ENCODE data around the gene OSBPL6.
"Not testable (repeated sequence)": the region's sequence is repeated elsewhere in the genome, so short reads cannot be mapped to it uniquely, and the experiment has no call there.

Gene OSBPL6

GRCh38 chr2:178350051-178350450 is 155.7 kb downstream of the OSBPL6 start:
- no peak for DNase-seq (ENCODE audit: low read depth in 2 of 2)

DNA sequence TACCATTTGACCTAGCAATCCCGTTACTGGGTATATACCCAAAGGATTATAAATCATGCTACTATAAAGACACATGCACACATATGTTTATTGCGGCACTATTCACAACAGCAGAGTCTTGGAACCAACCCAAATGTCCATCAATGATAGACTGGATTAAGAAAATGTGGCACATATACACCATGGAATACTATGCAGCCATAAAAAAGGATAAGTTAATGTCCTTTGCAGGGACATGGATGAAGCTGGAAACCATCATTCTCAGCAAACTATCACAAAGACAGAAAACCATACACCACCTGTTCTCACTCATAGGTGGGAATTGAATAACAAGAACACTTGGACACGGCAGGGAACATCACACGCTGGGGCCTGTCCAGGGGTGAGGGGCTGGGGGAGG is 163.4 kb downstream of the OSBPL6 start:
- not testable (repeated sequence) for DNase-seq (ENCODE audit: low read depth in 2 of 2)

GRCh38 chr2:178359192-178359912 is 165.0 kb downstream of the OSBPL6 start:
- no peak for DNase-seq (ENCODE audit: low read depth in 2 of 2)

DNA sequence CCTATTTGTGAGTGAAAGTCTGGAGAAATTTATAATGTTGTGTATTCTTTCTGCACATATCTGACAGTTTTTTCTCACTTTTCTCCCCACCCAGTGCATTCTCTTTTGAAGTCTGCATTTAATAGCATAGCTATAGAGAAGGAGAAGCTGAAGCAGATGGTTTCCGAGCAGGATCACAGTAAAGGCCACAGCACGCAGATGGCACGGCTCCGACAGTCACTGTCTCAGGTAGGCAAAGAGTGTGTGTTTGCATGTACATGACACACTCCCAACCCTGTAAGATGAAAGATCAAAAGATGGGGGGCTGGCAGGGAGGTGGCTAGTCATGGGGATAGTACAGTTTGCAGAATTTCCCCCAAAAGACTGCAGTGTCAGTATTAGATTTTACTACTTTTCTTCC is 167.3 kb downstream of the OSBPL6 start:
- no peak for DNase-seq (ENCODE audit: low read depth in 2 of 2)

- no peak for DNase-seq (ENCODE audit: low read depth in 2 of 2)
Measured at GRCh38 chr2:178363252-178363651, 168.9 kb downstream of the OSBPL6 start.

DNA sequence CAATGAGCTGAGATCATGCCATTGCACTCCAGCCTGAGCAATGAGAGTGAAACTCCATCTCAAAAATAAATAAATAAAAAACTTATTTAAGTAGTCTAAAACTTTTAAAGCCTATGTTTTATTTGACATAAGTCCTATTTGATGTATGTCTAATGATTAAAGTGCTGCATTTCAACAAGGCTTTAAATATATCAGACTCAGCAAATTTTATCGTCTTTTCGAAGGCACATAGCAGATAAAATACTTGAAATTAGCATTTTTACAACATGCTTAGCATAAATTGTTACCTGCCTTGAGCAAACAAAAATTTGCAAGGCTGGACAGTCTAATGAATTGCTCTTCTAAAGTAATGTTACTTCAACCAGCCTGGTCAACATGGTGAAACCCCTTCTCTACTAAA is 170.8 kb downstream of the OSBPL6 start:
- DNase-seq (ENCODE audit: low read depth in 2 of 2): no peak

DNA sequence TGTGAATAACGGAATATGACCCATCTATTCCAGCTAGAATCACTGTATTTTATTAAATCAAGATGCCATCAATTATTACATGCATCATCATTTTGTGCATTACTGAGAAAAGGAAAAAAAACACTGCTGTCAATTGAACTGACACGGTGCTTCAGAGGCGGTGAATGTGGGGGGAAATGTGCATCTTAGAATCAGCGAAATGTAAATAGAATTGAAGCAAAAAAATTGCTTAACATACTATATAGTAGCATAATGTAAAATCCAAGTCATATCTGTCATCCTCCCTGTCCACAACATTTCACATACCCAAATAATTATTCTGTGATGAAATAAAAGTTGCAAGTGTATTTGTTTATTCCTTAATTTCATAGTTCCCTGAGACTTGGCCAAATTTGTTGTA is 172.1 kb downstream of the OSBPL6 start:
- DNase-seq (ENCODE audit: low read depth in 2 of 2): no peak

GRCh38 chr2:178367344-178367743 is 173.0 kb downstream of the OSBPL6 start:
- no peak for DNase-seq (ENCODE audit: low read depth in 2 of 2)

- no peak for DNase-seq (ENCODE audit: low read depth in 2 of 2)
Measured at GRCh38 chr2:178374865-178375264, 180.6 kb downstream of the OSBPL6 start.

- no peak for DNase-seq (ENCODE audit: low read depth in 2 of 2)
Measured at GRCh38 chr2:178377046-178377445, 182.7 kb downstream of the OSBPL6 start.

DNA sequence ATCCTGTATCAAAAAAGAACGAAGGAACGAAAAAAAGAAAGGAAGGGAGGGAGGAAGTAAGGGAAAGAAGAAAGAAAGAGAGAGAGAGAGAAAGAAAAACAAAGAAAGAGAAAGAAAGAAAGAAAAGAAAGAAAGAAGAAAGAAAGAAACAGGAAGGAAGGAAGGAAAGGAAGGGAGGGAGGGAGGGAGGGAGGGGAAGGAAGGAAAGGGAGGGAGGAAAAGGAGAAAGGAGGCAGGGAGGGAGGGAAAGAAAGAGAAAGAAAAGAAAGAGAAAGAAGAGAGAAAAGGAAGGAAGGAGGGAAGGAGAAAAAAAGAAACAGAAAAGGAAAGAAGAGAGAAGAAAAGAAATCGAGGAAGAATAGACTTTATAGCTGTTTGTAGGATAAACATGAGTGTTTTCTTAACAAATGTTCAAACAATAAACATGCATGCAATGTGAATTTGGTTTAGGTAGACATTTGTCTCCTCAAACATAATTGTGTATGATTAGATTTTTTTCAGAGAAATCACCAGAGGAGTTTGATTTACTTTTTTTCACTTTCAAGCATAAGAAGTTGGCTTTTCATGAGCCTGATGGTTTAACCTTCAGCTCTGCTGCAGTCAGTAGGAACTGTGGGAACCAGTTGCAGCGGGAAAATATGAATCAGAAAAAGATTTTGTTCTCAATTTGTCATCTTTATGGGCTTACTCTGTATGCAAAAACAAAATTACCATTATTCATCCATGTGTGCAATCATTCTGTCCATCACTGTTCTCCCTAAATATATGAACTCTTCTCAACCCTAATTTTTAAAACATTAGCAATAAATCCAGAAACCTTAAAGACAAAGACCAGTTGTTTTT is 185.1 kb downstream of the OSBPL6 start:
- DNase-seq (ENCODE audit: low read depth in 2 of 2): no peak

- DNase-seq (ENCODE audit: low read depth in 2 of 2): no peak
Measured at GRCh38 chr2:178380763-178381162, 186.5 kb downstream of the OSBPL6 start.

GRCh38 chr2:178383718-178384117 is 189.4 kb downstream of the OSBPL6 start:
- no peak for DNase-seq (ENCODE audit: low read depth in 2 of 2)

GRCh38 chr2:178385595-178386148 is 191.4 kb downstream of the OSBPL6 start:
- no peak for DNase-seq (ENCODE audit: low read depth in 2 of 2)

DNA sequence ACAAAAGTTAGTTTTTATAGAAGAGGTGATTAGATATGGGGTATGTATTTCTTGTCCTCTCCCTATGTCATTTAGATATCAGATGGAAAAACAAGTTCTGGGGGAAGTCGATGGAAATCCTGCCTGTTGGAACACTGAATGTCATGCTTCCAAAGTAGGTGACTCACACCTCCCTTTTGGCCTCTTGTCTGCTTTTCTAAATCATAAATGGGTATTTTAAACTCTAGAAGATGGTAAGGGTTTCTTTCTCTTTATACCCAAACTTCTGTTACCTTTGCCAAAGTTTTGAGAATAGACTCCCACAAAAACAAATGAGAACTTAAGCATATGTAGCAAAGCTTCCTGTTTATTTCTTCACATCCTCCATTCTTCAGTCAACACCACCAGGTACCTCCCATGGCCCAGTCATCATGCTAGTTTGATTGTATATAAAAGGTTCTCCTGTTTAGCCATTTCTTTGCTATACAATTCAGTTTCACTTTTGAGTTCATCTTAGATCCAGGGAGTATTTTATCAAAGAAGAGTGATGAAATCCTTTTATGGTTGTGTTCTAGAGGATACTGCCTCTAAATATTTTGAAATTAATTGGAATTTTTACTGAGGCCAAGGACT is 192.8 kb downstream of the OSBPL6 start:
- no peak for DNase-seq (ENCODE audit: low read depth in 2 of 2)

- DNase-seq (ENCODE audit: low read depth in 2 of 2): no peak
Measured at GRCh38 chr2:178388287-178388686, 194.0 kb downstream of the OSBPL6 start.

DNA sequence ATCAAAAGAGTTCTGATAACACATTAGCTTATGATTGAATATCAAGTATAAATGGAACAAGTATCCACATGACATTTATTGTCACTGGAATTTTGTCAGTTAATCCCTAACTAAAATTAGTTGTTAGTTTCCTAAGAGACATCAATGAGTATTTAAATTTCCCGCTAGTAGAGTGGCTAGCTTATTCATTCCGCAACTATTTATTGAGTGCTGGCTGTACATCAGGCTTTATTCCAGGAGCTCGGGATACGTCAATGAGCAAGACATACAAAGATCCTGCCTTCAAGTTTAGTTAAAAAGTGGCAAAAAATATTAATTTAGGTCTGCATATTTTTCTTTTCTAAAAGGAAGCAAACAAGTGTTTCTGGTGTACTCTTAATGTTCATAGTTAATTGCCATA is 197.4 kb downstream of the OSBPL6 start:
- DNase-seq (ENCODE audit: low read depth in 2 of 2): no peak

- DNase-seq (ENCODE audit: low read depth in 2 of 2): no peak
Measured at GRCh38 chr2:178392215-178392614, 197.9 kb downstream of the OSBPL6 start.

DNA sequence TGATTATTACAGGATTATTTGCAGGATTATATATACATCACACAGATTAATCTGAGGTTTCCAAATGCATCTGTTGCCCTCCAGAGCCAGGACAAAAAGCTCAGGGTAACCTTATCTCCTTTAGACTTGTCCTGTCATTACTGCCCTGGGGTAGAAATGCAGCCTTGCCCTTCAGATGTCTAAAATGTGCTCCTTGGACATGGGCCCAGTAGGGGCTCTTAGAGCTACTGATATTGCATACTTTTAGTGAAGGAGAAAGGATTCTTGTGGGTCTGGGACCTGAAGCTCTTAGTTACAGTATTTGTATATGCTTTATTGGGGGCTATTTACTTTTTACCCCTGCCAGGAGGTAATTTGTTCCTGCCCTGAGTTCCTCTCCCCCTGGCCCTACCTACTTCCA is 200.5 kb downstream of the OSBPL6 start:
- DNase-seq (ENCODE audit: low read depth in 2 of 2): no peak

- DNase-seq (ENCODE audit: low read depth in 2 of 2): no peak
Measured at GRCh38 chr2:178395295-178395694, 201.0 kb downstream of the OSBPL6 start.

GRCh38 chr2:178395941-178396570 is 201.7 kb downstream of the OSBPL6 start:
- DNase-seq (ENCODE audit: low read depth in 2 of 2): no peak

- DNase-seq (ENCODE audit: low read depth in 2 of 2): no peak
Measured at GRCh38 chr2:178397002-178397605, 202.8 kb downstream of the OSBPL6 start.

Data from stimulated activated CD4-positive, alpha-beta T cell treated with anti-CD3 and anti-CD28 coated beads, Interleukin-1b, Interleukin-23, amount 100 ng/mL, for 1 hour (primary cell).